ENCODE results near the gene RNASE8. TPM values are rescaled to one million over a fixed set of nuclear protein-coding genes. Genes with fewer than 3 reads are reported as not detected.

Gene RNASE8
- total and polyA plus RNA-seq, 2 of the 8 experiments (the other 6 are each of a cell fraction or from before 2014, with no cell fraction given) = not detected

DNA sequence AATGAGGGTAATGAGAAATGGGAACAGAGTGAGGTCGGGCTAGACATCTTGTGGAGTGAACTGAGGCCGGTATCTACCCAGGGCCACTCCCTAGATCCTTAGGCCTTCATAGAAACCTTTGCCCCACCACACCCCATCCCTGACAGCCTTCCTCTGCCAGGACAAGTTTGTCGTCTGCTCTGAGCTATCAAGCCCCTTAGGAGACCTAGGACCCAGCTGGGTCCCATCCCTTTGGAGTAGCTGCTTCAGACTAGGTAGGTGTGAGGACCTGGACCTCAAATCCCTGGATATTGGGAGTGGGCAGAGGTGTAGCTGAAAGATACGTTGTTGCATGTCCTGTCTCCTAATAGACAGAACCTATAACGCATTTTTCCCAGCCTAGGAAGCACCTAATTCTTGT lies 43.3 kb downstream of the RNASE8 start, which contains the start of gene TMEM253 (continued):
- no peak for TF ChIP-seq CEBPB (IDR thresholded peaks at IDR 0.05; ENCODE audit: low read depth, low read length)
- TF ChIP-seq GTF2F1 (IDR thresholded peaks at IDR 0.05; ENCODE audit: borderline replicate concordance, low read depth, low read length) = no peak
- TF ChIP-seq KDM5A (IDR thresholded peaks at IDR 0.05; ENCODE audit: low read length) = no peak
- TF ChIP-seq RFX5 (IDR thresholded peaks at IDR 0.05; ENCODE audit: borderline replicate concordance, low read depth, low read length) = no peak
- no peak for TF ChIP-seq NANOG (IDR thresholded peaks at IDR 0.05; ENCODE audit: insufficient read depth, low read depth, low read length, poor library complexity, severe bottlenecking)
